Neural crest cell (in vitro differentiated cells): ENCODE measurements around the gene F5. TPM values are rescaled to one million over a fixed set of nuclear protein-coding genes. Genes with fewer than 3 reads are reported as not detected.
"Not testable (repeated sequence)": the region's sequence is repeated elsewhere in the genome, so short reads cannot be mapped to it uniquely, and the experiment has no call there.

Source experiments
- DNase-seq: peaks from one replicate; pipeline ENCODE4 v3.0.0; 2021; ENCODE audit warnings: low read depth, mixed read lengths, low spot score
- H3K27ac Mint-ChIP-seq: one replicate; pipeline ENCODE4 v1.8.0; 2021; ENCODE audit warnings: mild to moderate bottlenecking, mixed read lengths; ENCODE audit not compliant: unreplicated experiment
- H3K27me3 Mint-ChIP-seq: 2 replicates; pipeline ENCODE4 v1.8.0; 2021; ENCODE audit warnings: low read depth, mild to moderate bottlenecking, mixed read lengths
- H3K36me3 Mint-ChIP-seq: 2 replicates; pipeline ENCODE4 v1.8.0; 2021; ENCODE audit warnings: low read depth, mild to moderate bottlenecking, mixed read lengths
- H3K4me1 Mint-ChIP-seq: 2 replicates; pipeline ENCODE4 v1.8.0; 2021; ENCODE audit warnings: mixed read lengths
- H3K4me3 Mint-ChIP-seq: one replicate; pipeline ENCODE4 v1.8.0; 2021; ENCODE audit warnings: mild to moderate bottlenecking, mixed read lengths
- H3K9me3 Mint-ChIP-seq: 2 replicates; pipeline ENCODE4 v1.8.0; 2021; ENCODE audit warnings: mixed read lengths
- total RNA-seq: library from RNA; stranded (reverse); gene quantifications from 2 replicates; pipeline ENCODE4 v1.2.1, GENCODE V29; 2021
- TF ChIP-seq, protein P1 (sequence below): fragments of 200-600 bp; sonication (generic); conservative IDR thresholded peaks from 2 replicates; pipeline ENCODE4 v1.5.0; 2021; ENCODE audit warnings: antibody characterized with exemption, mild to moderate bottlenecking

Gene F5
- total RNA-seq, 1 donor from 2014 or later, result not detected

GRCh38 chr1:169546087-169546995 lies 39.9 kb downstream of the F5 start:
- TF ChIP-seq, protein P1, sequence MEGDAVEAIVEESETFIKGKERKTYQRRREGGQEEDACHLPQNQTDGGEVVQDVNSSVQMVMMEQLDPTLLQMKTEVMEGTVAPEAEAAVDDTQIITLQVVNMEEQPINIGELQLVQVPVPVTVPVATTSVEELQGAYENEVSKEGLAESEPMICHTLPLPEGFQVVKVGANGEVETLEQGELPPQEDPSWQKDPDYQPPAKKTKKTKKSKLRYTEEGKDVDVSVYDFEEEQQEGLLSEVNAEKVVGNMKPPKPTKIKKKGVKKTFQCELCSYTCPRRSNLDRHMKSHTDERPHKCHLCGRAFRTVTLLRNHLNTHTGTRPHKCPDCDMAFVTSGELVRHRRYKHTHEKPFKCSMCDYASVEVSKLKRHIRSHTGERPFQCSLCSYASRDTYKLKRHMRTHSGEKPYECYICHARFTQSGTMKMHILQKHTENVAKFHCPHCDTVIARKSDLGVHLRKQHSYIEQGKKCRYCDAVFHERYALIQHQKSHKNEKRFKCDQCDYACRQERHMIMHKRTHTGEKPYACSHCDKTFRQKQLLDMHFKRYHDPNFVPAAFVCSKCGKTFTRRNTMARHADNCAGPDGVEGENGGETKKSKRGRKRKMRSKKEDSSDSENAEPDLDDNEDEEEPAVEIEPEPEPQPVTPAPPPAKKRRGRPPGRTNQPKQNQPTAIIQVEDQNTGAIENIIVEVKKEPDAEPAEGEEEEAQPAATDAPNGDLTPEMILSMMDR, result peak; percentile 87
- H3K27me3 Mint-ChIP-seq, result peaks cover 24% of the 10 kb centered on the region
- no peak overlapping the region for H3K27ac Mint-ChIP-seq
- no peaks in the 10 kb centered on the region for H3K4me1 Mint-ChIP-seq
- H3K4me3 Mint-ChIP-seq, result no peak overlapping the region
- no peaks in the 10 kb centered on the region for H3K36me3 Mint-ChIP-seq
- no peaks in the 10 kb centered on the region for H3K9me3 Mint-ChIP-seq
- peak; percentile 50 for DNase-seq

- DNase-seq, result no peak
- no peaks in the 10 kb centered on the region for H3K9me3 Mint-ChIP-seq
- TF ChIP-seq, protein P1, result no peak
- H3K27me3 Mint-ChIP-seq, result peaks cover 24% of the 10 kb centered on the region
- H3K4me3 Mint-ChIP-seq, result no peak overlapping the region
- H3K27ac Mint-ChIP-seq, result no peak overlapping the region
- no peaks in the 10 kb centered on the region for H3K36me3 Mint-ChIP-seq
- H3K4me1 Mint-ChIP-seq, result no peaks in the 10 kb centered on the region
Observed at GRCh38 chr1:169545472-169545871, 40.8 kb downstream of the F5 start.

DNA sequence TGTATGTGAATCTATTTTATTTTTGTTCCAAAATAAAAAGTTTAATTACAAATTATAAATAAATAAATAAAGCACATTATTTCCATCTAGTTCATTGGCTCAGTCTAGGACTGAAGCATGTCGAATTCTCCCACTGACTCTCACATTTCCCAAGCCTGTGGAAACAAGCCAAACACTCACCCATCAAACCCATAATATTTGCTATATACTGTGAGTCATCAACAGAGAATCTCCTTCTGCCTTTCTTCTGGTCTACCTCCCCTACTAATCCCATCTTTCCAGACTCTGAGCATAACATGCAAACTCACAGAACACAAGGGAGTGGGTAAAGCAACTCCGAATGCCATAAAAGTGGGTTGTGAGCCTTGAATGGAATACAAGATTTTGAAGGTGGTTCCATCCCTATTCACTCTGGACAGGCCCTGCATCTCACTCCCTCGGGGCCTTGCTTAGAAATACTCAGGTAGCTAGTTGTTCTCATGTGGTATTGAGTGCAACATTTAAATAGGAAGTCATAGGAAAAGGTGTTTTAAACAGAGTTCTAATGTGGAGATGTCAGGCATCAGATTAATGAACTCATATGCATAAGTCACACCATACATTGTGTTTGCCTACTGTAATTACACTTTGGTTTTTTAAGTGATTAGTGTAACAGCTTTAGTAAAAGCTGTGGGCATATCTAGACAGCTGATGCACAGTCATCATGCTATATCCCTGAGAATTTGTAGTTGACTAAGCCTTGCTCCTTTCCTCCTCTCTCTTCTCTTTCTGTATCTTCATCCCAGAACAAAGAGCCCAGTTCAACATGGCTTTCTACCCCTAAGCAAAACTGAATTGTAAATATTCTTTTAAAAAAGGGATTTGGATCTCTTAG lies 47.0 kb downstream of the F5 start:
- no peak overlapping the region for H3K4me3 Mint-ChIP-seq
- no peak for DNase-seq
- no peaks in the 10 kb centered on the region for H3K4me1 Mint-ChIP-seq
- TF ChIP-seq, protein P1, result no peak
- no peaks in the 10 kb centered on the region for H3K36me3 Mint-ChIP-seq
- H3K27me3 Mint-ChIP-seq, result peaks cover 12% of the 10 kb centered on the region
- H3K9me3 Mint-ChIP-seq, result no peaks in the 10 kb centered on the region
- no peak overlapping the region for H3K27ac Mint-ChIP-seq

DNA sequence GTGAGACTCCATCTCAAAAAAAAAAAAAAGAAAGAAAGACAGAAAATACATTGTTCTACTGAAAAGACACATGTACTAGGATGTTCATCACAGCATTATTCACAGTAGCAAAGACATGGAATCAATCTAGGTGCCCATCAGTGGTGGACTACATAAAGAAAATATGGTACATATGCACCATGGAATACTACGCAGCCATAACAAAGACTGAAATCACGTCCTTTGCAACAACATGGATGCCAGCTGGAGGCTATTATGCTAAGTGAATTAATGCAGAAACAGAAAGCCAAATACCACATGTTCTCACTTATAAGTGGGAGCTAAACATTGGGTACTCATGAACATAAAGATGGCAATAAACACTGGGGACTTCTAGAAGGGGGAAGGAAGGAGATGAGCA lies 51.6 kb downstream of the F5 start:
- no peak overlapping the region for H3K4me3 Mint-ChIP-seq
- H3K27ac Mint-ChIP-seq, result no peak overlapping the region
- H3K9me3 Mint-ChIP-seq, result no peaks in the 10 kb centered on the region
- TF ChIP-seq, protein P1, result no peak
- no peaks in the 10 kb centered on the region for H3K4me1 Mint-ChIP-seq
- H3K36me3 Mint-ChIP-seq, result no peaks in the 10 kb centered on the region
- DNase-seq, result no peak
- peaks cover 12% of the 10 kb centered on the region for H3K27me3 Mint-ChIP-seq

DNA sequence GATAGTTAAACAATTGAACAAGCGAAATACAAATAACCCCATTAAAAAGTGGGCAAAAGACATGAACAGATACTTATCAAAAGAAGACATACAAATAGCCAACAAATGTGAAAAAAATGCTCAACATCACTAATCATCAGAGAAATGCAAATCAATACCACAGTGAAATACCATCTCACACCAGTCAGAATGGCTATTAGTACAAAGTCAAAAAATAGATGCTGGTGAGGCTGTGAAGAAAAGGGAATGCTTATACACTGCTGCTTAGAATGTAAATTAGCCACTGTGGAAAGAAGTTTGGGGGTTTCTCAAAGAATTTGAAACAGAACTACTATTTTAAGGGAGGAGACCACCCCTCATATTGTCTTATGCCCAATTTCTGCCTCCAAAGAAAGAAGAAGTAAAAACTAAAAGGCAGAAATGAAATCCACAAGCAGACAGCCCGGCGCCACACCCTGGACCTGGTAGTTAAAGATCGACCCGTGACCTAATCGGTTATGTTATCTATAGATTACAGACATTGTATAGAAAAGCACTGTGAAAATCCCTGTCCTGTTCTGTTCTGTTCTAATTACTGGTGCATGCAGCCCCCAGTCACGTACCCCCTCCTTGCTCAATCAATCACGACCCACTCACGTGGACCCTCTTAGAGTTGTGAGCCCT lies 52.6 kb downstream of the F5 start:
- not testable (repeated sequence) for DNase-seq, H3K4me1 Mint-ChIP-seq, H3K27ac Mint-ChIP-seq, H3K9me3 Mint-ChIP-seq, H3K36me3 Mint-ChIP-seq, H3K4me3 Mint-ChIP-seq
- peaks cover 12% of the 10 kb centered on the region for H3K27me3 Mint-ChIP-seq
